Germinal center (tissue), 1 donor: ENCODE data around the gene CELSR1.
"Not testable (repeated sequence)": the region's sequence is repeated elsewhere in the genome, so short reads cannot be mapped to it uniquely, and the experiment has no call there.

Experiments used
- DNase-seq: peaks from one replicate; pipeline ENCODE4 v3.0.0; 2012; ENCODE audit warnings: mixed read lengths, low spot score

CELSR1 gene

GRCh38 chr22:46481386-46481785, 56.0 kb downstream of the CELSR1 start:
- DNase-seq: no peak

GRCh38 chr22:46480396-46480795, 57.0 kb downstream of the CELSR1 start:
- no peak for DNase-seq

DNA sequence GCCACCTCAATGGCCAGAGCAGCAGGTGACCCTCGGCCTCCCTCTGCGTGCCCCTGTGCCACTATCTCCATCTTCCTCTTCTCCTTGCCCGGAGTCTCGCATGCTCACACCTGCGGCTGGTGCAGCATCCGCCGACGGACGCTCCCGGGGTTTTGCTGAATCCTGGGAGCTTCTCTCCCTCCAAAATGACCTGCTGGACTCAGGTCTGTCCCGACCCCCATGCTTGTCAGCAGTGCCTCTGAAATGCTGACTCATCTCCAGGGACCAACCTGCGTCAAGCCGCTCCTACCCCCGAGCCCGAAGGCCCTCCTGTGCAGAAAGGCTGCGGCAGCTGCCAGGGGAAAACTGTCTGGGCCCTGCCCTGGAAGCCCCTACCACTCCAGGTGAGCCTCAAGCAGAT, 58.4 kb downstream of the CELSR1 start:
- no peak for DNase-seq

DNA sequence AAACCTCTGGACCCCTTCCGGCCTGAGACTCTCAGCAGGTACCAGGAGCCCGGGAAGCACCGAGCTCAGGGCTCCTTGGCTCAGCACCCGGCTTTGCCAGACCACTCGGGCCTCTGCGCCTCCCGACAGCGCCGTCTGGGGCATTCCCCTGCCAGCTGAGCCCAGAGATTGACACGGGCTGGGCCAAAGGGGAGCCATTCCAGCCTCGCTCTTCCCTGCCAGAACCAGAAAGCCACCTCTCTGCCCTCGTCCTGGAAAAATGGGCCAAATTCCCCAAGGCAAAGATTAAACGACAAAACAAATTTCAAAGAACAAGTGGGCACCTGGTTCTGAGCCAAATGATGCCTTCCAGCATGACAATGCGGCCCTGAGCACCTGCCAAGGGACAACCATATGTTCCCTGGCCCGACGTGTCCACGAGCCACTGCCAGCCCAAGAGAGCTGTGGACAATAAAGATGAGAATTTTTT, 59.3 kb downstream of the CELSR1 start:
- DNase-seq: no peak

GRCh38 chr22:46476547-46476941, 60.9 kb downstream of the CELSR1 start:
- DNase-seq: peak; percentile 38

- no peak for DNase-seq
Measured at GRCh38 chr22:46473896-46474557, 63.4 kb downstream of the CELSR1 start.

DNA sequence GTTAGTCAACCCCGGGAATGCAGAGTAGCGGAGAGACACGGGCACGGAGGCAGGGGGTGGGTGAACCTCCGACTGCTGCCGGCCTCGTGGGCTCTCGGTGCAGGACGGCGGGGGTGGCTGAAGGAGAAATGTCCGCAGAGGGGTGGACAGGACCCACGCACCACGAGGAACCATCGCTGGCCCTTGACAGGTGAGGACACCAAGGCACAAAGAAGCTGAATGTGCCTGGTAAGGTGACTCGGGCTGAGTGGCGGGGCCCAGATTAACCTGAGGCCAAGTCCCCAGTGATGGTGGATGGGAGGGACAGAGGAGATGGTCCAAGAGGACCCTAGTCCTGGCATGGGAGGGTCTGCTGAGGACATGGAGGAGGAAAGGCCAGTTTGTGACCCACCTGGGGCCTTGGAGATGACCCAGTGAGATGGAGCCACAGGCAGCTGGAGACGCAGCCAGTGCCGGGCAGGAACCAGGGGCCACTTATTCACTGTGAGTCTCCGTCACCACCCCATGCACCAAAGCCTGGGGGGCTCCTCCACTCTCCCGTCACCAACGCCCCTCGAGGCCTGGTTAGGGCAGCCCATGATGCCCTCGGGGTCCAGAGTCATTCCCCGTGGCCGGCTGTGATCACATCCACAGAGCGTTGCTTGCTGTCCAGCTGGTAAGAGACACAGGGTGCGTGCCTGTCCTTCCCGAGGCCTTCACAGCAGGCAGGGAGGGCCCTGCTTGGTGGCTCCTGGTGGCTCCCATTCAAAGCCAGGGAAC, 64.2 kb downstream of the CELSR1 start:
- no peak for DNase-seq

- DNase-seq: no peak
Measured at GRCh38 chr22:46472722-46473016, 64.8 kb downstream of the CELSR1 start.

DNA sequence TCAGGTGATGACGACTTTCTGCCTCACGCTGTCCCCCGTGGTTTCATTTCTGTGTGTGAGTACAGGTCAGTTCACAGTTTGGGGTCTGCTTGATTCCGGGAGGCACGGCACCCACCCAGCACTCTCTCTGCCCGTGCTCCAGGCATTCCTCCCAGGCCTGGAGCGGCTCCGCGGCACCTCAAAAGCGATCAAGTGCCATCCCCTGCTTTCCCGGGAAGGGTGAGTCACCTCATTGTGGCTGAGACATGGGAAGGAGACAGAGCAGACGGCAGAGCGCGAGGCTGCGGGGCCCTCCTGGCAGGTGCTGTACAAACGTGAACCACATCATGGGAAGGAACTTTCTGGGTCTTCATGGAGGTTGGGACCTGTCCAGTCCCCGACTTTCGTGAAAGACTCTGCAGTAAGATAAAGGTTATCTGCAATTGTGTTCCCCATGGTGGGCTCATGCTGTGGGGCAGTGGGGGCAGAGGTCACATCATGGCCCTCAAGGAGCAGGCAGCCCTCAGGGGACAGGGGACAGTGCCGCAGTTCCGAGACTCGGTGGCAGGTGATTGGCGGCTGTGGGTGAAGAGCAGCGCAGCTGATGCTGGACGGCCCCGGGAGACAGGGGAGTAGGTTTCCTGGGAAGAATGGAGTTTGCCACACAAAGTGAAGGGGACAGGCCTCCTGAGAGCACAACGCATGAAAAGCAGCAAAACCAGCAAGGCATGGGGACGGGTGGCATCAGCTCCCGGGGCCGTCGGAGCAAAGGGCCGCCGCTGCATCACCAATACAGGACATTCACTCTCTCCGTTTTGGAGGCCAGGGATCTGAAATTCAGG, 65.3 kb downstream of the CELSR1 start:
- DNase-seq: no peak

GRCh38 chr22:46471330-46471729, 66.1 kb downstream of the CELSR1 start:
- not testable (repeated sequence) for DNase-seq

DNA sequence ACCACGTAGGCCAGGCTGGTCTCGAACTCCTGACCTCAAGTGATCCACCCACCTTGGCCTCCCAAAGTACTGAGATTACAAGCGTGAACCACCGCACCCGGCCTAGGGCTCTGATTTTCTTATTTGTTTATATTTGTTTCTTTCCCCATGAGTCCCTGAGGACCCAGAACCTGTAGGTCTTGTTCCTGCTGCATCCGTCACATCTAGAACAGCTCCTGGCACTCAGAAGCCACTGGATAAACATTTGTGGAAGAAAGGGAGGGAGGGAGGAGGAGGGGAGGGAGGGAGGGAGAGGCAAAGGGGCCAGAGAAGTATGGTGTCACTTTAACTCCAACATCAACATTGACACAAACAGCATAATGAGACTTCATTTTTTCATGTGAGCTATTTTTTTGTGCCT, 67.7 kb downstream of the CELSR1 start:
- DNase-seq: no peak

DNA sequence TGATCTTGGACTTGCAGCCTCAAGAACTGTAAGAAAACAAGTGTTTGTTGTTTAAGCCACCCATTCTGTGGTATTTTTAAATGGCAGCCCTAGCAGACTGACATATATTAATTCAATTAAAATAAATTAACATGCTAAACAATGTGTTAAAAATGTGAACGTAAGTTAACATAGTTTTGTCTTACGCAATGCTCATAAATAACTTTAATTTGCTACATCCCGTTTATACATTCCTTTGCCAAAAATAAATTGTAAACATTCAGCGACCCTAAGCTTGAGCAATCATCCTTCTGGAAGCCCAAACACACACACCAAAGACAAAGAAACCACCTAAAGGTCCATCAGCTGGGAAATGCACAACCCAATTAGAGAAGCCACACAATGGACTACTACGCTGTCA, 70.4 kb downstream of the CELSR1 start:
- DNase-seq: no peak

DNA sequence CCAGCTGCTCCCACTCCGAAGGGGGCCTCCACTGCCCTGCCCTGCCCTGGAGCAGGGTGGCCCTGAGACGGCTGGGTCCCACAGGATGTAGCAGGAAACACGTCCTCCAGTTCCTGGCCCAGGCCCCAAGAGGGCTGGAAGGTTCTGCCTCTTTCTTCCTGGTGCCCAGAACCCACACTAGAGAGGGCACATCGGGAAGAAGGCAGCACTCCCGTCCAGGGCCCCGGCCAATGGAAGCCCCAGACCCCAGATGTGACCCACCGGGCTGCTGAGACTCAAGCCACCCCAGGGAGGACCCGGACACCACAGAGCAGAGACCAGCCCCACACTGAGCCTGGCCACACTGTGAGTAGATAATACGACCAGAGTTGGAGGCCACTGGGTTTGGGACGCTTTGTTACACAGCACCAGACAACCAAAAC, 71.2 kb downstream of the CELSR1 start:
- no peak for DNase-seq

DNA sequence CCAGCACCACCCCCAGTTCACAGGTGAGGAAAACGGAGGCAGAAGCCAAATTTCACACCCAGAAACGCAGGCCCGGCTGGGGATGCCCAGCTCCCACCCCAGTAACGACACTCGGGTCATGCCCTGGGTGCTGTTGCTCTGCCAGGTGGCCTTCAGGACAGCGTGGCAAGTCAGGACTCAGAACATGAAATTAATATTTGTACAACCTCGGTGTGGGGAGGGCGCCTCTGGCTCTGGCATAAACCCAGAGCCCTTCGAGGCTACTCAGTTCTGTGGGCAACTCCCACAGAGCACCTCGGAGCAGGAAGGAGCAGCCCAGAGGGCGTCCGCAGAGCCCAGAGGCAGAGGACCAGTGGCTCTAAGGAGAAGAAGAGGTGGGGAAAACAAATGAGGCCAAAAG, 71.6 kb downstream of the CELSR1 start:
- no peak for DNase-seq

DNA sequence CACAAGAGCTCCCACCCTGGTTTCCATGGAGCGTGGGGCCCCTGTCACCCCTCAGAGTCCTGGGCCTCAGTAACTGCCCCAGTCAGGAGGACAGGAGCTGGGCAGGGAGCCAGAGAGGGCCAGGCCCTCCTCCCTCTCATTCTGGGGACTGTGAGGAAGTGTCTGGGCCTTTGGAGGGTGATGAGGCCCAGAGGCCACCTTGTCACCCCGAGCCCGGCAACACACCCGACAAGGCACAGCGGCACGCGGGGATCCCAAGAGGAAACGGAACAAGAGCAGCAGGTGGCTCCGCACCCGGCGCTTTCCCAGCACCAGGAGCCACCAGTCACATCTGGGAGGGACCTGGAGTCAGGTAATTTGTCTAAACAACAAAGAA, 72.1 kb downstream of the CELSR1 start:
- DNase-seq: no peak

GRCh38 chr22:46464701-46465344, 72.6 kb downstream of the CELSR1 start:
- DNase-seq: no peak

DNA sequence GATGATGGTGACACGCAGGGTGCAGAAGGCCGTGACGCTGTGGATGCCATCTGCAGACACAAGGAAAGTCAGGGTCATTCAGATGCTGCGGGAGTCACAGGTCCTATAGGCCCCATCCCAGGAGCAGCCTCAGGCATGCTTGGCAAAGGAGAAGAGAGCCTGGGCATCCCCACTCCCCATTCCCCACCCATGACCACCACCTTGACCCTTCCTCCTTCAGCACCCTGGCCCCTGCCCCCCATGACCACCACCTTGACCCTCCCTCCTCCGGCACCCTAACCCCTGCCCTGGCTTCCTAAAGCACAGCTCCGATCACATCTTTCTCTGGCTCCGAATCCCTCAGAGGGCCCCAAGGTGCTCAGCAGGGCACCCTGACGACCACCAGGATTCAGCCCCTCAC, 73.1 kb downstream of the CELSR1 start:
- DNase-seq: no peak

- no peak for DNase-seq
Measured at GRCh38 chr22:46463435-46464227, 73.8 kb downstream of the CELSR1 start.

GRCh38 chr22:46462726-46463371, 74.6 kb downstream of the CELSR1 start:
- DNase-seq: no peak

GRCh38 chr22:46461566-46462180, 75.7 kb downstream of the CELSR1 start:
- no peak for DNase-seq

GRCh38 chr22:46460857-46461256, 76.6 kb downstream of the CELSR1 start:
- DNase-seq: no peak
